NCI-H2107 (cell line): Measurements from ENCODE around the gene APIP.

Source experiments
- DNase-seq: peaks from one replicate; lab custom pipeline; 2025; lab: John Stamatoyannopoulos, UW

APIP gene

DNA sequence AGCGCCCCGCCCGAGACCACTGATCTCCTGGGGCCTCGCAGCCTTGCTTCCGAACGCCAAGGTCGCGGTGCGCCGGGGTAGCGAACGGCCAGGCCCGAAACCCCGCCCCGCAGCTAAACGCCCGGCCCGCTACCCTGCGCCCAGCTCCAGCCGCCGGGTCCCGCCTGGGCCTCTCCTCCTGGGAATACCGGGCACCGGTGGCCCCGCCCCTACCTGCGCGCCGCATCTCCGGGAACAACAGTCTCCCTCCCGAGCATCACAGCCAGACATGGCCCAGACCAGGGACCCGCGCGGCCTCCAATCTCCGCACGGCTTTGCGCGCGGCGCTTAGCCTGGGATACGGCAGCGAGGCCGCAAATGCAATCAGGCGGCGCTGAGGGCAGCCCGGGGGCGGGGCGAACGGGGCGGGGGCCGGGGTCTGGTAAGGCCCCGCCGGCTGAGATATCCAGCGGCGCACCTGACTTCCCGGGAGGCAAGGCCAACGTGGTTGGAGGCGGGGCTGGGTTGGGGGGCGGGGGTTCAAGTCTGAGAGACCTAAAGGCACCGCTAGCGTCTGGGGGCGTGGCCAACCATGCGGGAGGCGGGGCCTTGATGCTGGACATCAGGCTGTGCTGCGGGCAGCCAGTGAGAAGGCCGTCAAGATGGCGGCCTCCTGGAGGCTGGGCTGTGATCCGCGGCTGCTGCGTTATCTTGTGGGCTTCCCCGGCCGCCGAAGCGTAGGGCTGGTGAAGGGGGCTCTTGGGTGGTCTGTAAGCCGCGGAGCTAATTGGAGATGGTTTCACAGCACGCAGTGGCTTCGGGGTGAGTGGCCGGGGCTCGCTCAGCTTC lies at the start of gene APIP, which contains the start of gene PDHX:
Gene APIP, minus strand, starts transcription at position 365 of the 828 bp plus-strand sequence. Its CDS starts 95 bp downstream, at position 270.
Gene PDHX, plus strand, starts transcription at position 604 of the 828 bp plus-strand sequence. Its CDS starts 38 bp downstream, at position 642.
- DNase-seq = peak; percentile 95

GRCh38 chr11:34964610-34965331 lies 48.6 kb upstream of the APIP start:
- DNase-seq = no peak

- no peak for DNase-seq
Observed at GRCh38 chr11:34963351-34963750, 47.2 kb upstream of the APIP start.

- no peak for DNase-seq
Observed at GRCh38 chr11:34962034-34962433, 45.9 kb upstream of the APIP start.

DNA sequence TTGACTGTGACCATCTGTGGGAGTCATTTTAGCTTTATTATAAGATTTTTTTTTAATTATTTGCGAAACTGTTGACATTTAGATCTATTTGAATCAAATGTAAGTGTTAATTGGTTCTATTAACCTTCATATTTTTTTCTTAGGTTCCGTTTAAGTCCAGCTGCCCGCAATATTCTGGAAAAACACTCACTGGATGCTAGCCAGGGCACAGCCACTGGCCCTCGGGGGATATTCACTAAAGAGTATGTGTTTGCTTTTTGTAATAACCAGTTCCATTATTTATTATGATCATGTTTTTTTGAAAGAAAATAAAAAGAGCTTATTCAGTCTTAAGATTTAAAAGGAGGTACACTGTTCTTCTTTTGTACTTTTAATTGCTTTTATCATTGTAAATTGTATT lies 44.1 kb upstream of the APIP start:
- DNase-seq = no peak

DNA sequence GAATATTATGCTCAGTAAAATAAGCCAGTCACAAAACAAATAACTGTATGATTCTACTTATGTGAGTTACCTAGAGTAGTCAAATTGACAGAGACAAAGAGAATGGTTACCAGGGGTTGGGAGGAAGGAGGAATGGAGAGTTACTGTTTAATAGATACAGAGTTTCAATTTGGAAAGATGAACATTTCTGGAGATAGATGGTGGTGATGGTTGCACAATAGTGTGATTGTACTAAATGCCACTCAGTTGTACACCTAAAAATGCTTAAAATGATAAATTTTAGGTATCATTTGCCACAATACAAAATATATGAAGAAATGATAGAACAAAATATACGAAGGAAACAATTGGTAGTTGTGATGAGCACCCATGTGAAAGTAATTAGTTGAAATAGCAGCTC lies 43.6 kb upstream of the APIP start:
- no peak for DNase-seq

DNA sequence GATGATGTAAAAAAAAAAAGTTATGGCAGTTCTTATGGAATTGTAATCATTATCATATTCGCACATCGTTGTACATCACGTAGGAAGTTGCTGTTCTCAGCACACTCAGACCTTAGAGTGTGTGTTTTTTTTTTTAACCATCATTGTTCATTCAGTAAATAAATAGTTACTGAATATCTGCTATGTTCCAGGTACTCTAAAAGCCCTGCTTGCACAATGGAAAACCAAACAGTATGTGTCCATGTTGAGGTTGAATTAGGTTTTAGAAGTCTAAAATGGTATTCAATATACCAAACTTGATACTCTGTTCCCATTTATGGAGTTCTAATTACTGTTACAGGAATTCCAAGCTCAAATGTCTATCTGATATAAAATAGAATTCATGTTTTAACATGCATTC lies 41.4 kb upstream of the APIP start:
- no peak for DNase-seq

DNA sequence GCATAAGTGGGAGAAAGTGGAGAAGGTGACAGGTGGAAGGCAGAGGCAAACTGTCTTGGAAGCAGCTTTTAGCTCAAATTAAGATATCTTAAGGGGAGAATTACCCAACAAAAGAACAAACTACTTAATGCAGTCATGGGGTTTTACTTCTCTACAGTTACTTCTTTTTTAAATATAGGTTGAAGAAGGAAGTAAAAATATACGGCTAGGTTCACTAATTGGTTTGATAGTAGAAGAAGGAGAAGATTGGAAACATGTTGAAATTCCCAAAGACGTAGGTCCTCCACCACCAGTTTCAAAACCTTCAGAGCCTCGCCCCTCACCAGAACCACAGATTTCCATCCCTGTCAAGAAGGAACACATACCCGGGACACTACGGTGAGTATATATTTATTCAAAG lies 41.0 kb upstream of the APIP start:
- DNase-seq = no peak

DNA sequence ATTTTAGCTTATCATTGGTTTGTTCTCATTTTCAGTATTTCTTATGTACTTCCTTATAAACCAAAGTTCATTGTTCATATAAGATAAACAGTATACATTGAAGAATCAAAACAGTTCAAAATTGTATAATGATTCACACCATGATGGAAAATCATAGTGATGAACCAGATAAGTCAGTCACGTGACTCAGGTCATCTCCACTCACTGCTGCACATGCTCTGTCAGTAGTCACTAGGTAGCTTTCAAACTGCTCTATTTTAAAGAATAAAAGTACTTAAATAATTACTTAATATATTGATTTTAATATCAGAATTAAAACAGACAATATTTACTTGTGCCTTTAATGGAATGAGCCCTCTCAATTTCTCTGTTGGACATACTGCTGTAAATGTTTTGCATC lies 37.8 kb upstream of the APIP start:
- no peak for DNase-seq

GRCh38 chr11:34948696-34949095 lies 32.5 kb upstream of the APIP start:
- no peak for DNase-seq

GRCh38 chr11:34944692-34945091 lies 28.5 kb upstream of the APIP start:
- no peak for DNase-seq

DNA sequence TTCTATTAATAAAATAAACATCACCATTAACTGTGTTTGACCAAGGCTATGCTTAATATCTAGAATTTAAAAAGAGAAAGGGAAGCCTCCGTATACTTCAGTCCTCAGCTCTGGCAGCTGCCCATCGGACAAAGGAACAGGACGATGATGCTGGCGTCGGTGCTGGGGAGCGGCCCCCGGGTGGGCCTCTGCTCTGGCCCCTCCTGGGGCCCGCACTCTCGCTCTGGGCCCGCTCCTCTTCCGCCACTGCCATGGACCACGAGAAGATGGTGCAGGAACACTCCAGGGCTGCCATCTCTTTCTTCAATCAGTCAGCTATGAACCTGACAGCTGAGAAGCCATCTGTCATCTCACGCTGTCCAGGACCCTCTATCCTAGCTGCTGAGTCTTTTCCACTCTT lies 25.5 kb upstream of the APIP start:
- no peak for DNase-seq

DNA sequence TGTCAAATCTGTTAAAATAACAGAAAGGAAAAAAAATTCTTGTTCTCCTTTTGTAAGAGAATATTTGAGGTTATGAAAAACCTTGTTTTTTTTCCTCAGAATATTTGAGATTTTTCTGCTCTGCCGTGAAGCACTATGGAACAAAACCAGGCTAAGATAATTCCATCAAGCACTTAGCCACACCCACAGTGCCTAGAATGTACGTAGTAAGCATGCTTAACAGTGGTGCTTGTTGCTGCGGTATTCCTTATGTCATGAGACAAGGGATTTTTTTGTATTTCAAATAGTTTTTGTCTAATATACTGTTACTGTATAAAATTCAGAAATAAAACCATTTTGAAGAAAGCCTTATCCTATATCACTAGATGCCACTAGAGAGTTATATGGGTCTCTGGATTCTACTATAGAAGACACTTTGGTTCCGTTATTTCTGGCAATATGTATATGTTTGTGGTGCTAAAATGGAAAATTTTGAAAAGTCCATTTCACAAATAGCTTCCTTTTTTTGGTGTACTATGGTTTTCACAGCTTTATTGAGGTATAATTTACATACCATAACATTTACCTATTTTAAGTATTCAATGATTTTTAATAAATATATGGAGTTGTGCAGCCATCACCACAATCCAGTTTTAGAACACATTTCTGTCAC lies 24.0 kb upstream of the APIP start:
- DNase-seq = no peak

DNA sequence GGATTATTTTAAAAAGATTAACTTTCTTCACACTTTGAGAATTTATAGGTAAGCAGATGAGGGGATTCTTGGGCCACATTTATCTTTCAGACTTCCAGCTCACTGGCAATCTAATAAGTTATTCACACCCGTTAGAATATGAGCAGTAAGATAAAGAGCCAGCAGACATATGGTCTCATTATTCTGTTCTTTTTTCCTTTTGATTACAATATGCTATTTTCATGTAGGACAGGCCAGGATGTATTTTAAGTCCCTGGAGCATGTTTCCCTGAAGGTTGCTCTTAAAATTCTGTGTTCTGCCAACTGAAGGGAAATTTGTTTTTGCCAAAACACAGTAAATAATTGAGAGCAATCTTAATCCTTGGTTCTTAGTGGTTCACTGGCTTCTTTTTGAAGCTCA lies 22.4 kb upstream of the APIP start:
- DNase-seq = no peak

- no peak for DNase-seq
Observed at GRCh38 chr11:34936945-34937629, 20.9 kb upstream of the APIP start.

DNA sequence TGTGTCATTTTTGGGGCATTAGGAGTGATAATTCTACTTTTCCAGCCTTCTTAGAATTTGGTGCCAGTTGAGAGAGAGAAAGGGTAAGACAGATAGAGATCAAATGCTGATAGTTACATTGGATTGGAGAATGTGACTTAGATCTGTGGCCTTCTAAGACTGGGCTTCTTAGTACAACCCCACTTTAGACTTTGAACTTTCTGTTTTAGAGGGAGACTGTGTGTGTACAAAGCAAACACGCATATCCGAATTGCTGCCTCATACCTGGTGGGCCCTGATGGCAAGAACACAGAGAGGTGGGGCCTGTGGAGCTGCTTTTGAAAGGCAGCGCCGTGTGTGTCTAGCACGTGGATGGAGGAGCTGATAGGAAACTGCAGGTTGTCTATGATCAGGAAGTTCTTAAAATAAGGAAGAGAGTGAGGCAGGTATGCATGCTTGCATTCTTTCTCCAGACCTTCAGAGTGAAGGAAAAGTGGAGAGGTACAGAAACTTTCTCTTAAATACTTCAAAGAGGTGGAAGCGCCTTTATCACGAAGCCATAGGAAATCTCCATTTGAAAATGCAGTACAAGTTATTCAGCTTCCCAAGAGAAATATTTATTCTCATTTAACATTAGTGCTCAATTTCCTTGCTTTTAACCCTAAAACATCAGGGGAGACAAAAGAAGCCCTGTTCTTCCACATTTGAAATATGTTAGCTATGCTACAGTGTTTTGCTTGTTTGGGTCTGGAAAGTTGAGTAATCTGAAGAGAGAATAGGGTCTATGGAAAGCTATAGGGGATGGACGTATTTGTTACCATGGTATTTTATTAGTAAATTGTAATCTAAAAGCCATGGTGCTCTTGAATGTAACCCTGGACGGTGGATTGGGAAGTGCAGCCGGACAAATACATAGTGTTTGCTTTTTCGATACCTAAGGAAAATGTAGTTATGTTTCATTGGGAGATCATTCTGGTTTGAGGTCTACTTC lies 13.9 kb upstream of the APIP start:
- no peak for DNase-seq

DNA sequence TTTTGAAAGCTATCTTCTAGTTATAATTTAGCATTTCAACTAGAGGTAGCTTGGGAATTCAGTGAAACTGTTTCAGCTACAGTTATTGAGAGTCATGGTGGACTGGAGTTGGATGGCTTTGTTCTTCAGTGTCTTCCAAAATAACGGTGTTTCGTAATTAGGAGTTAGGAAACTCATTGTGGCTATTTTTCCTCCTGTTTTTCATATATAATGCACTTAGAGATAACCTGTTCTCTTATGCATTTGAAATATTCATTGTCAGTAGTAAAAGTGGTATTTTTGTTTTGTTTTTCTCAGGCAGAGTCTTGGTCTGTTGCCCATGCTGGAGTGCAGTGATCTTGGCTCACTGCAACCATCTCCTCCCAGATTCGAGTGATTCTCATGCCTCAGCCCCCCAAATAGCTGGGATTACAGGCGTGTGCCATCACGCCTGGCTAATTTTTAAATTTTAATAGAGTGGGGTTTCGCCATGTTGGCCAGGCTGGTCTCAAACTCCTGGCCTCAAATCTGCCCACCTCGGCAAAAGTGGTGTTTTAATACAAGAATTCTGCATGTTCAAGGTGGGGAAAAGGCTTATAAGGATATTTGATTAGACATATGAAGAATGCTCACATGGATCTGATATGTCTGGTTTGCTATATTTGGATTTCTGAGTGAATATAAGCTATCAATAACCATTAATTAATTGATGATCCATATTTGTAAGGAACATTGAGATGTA lies 12.9 kb upstream of the APIP start:
- DNase-seq = no peak

DNA sequence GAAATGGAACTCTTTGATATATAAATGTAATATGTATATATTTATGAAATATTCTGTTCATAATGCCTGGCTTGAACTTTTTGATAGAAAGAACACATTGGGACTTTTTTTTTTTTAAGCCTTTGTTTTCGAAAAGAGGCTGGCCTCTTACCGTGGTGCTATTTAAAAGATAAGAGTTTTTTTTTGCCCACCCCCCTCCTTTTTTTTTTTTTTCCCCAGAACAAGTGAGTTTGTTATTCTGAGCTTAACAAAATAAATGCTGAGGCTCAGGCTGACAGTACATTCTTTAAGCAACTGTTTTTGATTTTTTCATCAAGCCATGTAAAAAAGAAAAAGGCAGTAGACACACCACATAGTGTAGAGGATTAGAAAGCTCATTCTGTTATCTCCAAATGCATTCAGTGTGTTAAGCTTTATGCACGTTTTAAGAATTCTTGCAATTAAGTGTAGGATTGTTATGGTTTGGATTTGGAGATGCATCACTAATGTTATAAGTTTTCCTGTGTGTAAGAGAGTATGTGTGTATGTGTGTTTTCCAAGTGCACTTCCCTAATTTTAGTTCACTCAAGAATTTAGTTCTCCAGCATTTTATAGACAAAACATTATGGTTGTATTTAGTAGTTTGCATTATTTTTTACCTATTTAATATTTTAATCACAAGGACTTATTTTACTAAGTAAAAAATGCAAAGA lies 12.2 kb upstream of the APIP start:
- no peak for DNase-seq

DNA sequence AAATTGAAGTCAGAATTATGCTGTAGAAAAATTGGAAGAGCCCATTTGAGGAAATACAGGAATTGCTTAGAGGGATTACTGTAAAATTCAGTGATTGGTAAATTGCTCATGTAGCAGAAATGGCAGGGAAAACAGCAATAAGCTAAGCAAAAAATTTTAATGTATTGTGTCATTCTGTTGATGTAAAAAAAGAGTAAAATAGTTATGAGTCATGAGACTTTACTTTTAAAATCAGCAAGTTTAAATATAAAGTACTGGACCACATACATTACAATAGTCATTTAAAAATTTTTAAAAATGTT lies 10.6 kb upstream of the APIP start:
- no peak for DNase-seq
